HepG2 (cell line): ENCODE results near the gene NLRX1. TPM values are rescaled to one million over a fixed set of nuclear protein-coding genes. Genes with fewer than 3 reads are reported as not detected.

Source experiments
- ATAC-seq: fragments of 200-7000 bp; cut with Tn5 transposase; 3 replicates; pipeline ENCODE4 v1.9.1; 2020; ENCODE audit warnings: mild to moderate bottlenecking, moderate library complexity
- Bru-seq: library from RNA; stranded (reverse); fragments of 400-500 nt; gene quantifications from one replicate; lab custom pipeline; 2021; lab: Mats Ljungman, UMichigan
- BruChase-seq, 2 experiments: library from RNA; stranded (reverse); fragments of 400-500 nt; gene quantifications; one replicate each; lab custom pipeline; 2021; lab: Mats Ljungman, UMichigan
- BruUV-seq: library from RNA; stranded (reverse); fragments of 400-500 nt; replicated peaks from 2 replicates; lab custom pipeline; 2021; lab: Mats Ljungman, UMichigan
- CTCF ChIA-PET: fragments of 300-600 bp; formaldehyde crosslinking; extraction: SDS; loops from one replicate; lab custom pipeline; 2021; ENCODE audit warnings: low total read pairs, inconsistent platforms, low intra/inter-chr PET ratio; lab: Yijun Ruan, JAX
- POLR2A ChIA-PET: fragments of 350-600 bp; sonication (Branson Sonifier 250); formaldehyde crosslinking; loops from one replicate; lab custom pipeline; 2020; ENCODE audit warnings: antibody characterized with exemption, inconsistent platforms; lab: Yijun Ruan, JAX
- DNase-seq: peaks from one replicate; pipeline ENCODE4 v3.0.0-alpha.2; 2015; ENCODE audit warnings: low spot score
- FAIRE-seq: peaks from 3 replicates; lab custom pipeline; 2011; peaks lifted over from hg19 to GRCh38; lab: Jason Lieb, UNC
- H2AFZ ChIP-seq: one replicate; pipeline ENCODE4 v1.6.1; 2011; ENCODE audit warnings: low read length, inconsistent platforms
- H3K27ac ChIP-seq: fragments of 300-600 bp; 3 replicates; pipeline ENCODE4 v1.8.0; 2011; ENCODE audit warnings: mixed run types, mild to moderate bottlenecking, mixed read lengths, low read length, inconsistent platforms; ENCODE audit not compliant: insufficient read depth; ENCODE audit errors: extremely low read length
- H3K27me3 ChIP-seq, 2 experiments: fragments of 200-600 bp in 1 of 2; 2 replicates in 1 of 2; 3 replicates in 1 of 2; pipeline versions ENCODE4 v1.6.0 to v1.8.0; 2011; ENCODE audit warnings: low read length in 2 of 2, mild to moderate bottlenecking in 2 of 2, moderate library complexity in 2 of 2, inconsistent platforms in 1 of 2; ENCODE audit not compliant: insufficient read depth in 2 of 2, control insufficient read depth in 1 of 2
- H3K36me3 ChIP-seq, 2 experiments: fragments of 200-600 bp in 1 of 2; replicated peaks in 1 of 2; 2 replicates in 1 of 2; 3 replicates in 1 of 2; pipeline versions ENCODE4 v1.5.1 to v1.8.0; 2011; ENCODE audit warnings: low read length in 2 of 2, inconsistent platforms in 1 of 2; ENCODE audit not compliant: insufficient read depth in 2 of 2, control insufficient read depth in 1 of 2
- H3K4me1 ChIP-seq: 2 replicates; pipeline ENCODE4 v1.5.1; 2012; ENCODE audit warnings: low read length, inconsistent platforms; ENCODE audit not compliant: insufficient read depth
- H3K4me2 ChIP-seq: 2 replicates; pipeline ENCODE4 v1.6.0; 2011; ENCODE audit warnings: low read depth, low read length, inconsistent platforms
- H3K4me3 ChIP-seq, 3 experiments: fragments of 200-600 bp in 1 of 3; sonication (generic), shearing (Covaris generic) in 1 of 3; replicated peaks in 1 of 3; 2 replicates each; pipeline ENCODE4 v1.5.1; 2011 to 2016; ENCODE audit warnings: low read length in 3 of 3, inconsistent platforms in 2 of 3, low read depth in 2 of 3, mild to moderate bottlenecking in 2 of 3, control low read depth in 1 of 3, mixed read lengths in 1 of 3; ENCODE audit not compliant: insufficient read depth in 1 of 3
- H3K79me2 ChIP-seq: one replicate; pipeline ENCODE4 v1.6.1; 2011; ENCODE audit warnings: low read length, inconsistent platforms; ENCODE audit not compliant: insufficient read depth
- H3K9ac ChIP-seq: 2 replicates; pipeline ENCODE4 v1.6.0; 2011; ENCODE audit warnings: mild to moderate bottlenecking, low read depth, low read length, inconsistent platforms; ENCODE audit not compliant: insufficient read depth
- H3K9me3 ChIP-seq: 2 replicates; pipeline ENCODE4 v1.5.1; 2012; ENCODE audit warnings: mild to moderate bottlenecking, low read length
- H4K20me1 ChIP-seq: 2 replicates; pipeline ENCODE4 v1.6.0; 2011; ENCODE audit warnings: inconsistent platforms, mild to moderate bottlenecking, low read length, moderate library complexity; ENCODE audit not compliant: insufficient read depth
- AGO1 ChIP-seq: fragments of 200-400 bp; formaldehyde crosslinking; IDR thresholded peaks from 2 replicates; pipeline ENCODE4 v1.6.1; 2017; ENCODE audit warnings: mild to moderate bottlenecking, low read depth, low read length, moderate library complexity; ENCODE audit not compliant: poor library complexity, severe bottlenecking
- CHD4 ChIP-seq: fragments of 200-600 bp; sonication (generic); IDR thresholded peaks from 2 replicates; pipeline ENCODE4 v1.7.0; 2017; ENCODE audit warnings: mild to moderate bottlenecking, low read length, borderline replicate concordance
- FUBP1 ChIP-seq: sonication (generic); formaldehyde crosslinking; IDR thresholded peaks from 2 replicates; pipeline ENCODE4 v1.5.1; 2020; ENCODE audit warnings: missing genetic modification reagents, mild to moderate bottlenecking, borderline replicate concordance
- HNRNPK ChIP-seq: fragments of 200-400 bp; formaldehyde crosslinking; IDR thresholded peaks from 2 replicates; pipeline ENCODE4 v1.6.1; 2018; ENCODE audit warnings: low read length, low read depth, moderate library complexity, mild to moderate bottlenecking; ENCODE audit not compliant: poor library complexity, severe bottlenecking
- ZNF75D ChIP-seq: sonication (generic); formaldehyde crosslinking; IDR thresholded peaks from 2 replicates; pipeline ENCODE4 v1.8.1; 2023; ENCODE audit warnings: missing genetic modification reagents, mild to moderate bottlenecking, borderline replicate concordance
- ZNF776 ChIP-seq: sonication (generic); formaldehyde crosslinking; IDR thresholded peaks from 2 replicates; pipeline ENCODE4 v1.4.0; 2020; ENCODE audit warnings: mild to moderate bottlenecking, missing genetic modification reagents
- WGBS: methylation state at CpG from one replicate; pipeline ENCODE4 v1.1.6; 2017; ENCODE audit warnings: low lambda C conversion rate; 5-methylcytosine and 5-hydroxymethylcytosine counted together
- in situ Hi-C: cut with HindIII; loops from 2 replicates; pipeline ENCODE4 v1.10.0; 2017; ENCODE audit warnings: low pct_unique_long_range_greater_than_20kb; ENCODE audit not compliant: extremely low pct_ligation_motif_present
- intact Hi-C: fragments of 100-400 bp; cut with micrococcal nuclease; formaldehyde crosslinking; loops from one replicate; pipeline ENCODE4 v1.10.0; 2022; ENCODE audit not compliant: unreplicated experiment
- long read RNA-seq, 2 experiments: library from RNA in 1 of 2; library from polyadenylated mRNA in 1 of 2; stranded (forward) in 1 of 2; unstranded in 1 of 2; transcript quantifications; one replicate each; pipeline ENCODE4 v2.0.0, GENCODE V29; 2019 to 2022
- polyA minus RNA-seq, 3 experiments: library from RNA; depleted of rRNA, polyadenylated mRNA; stranded (reverse); fragments of >200 nt; gene quantifications; 2 replicates each; pipeline ENCODE4 v1.2.3, GENCODE V29; 2011; ENCODE audit warnings: low replicate concordance in 1 of 3
- polyA plus RNA-seq, 8 experiments: library from polyadenylated mRNA; depleted of rRNA in 3 of 8; stranded (reverse) in 7 of 8; unstranded in 1 of 8; fragments of >200 nt; fragmentation: Illumina TruSeq in 4 of 8; extraction: Trizol in 4 of 8; gene quantifications; 2 replicates each; pipeline versions ENCODE4 v1.2.1 to v1.2.3, GENCODE V29; 2011 to 2016; ENCODE audit warnings: low read depth in 4 of 8, missing spikeins in 1 of 8, mixed read lengths in 1 of 8; ENCODE audit not compliant: insufficient read depth in 1 of 8
- total RNA-seq, 5 experiments: library from RNA; depleted of rRNA; stranded (reverse); fragments of >200 nt; fragmentation: Illumina TruSeq; extraction: Trizol; gene quantifications; 2 replicates each; pipeline ENCODE4 v1.2.3, GENCODE V29; 2016; ENCODE audit warnings: low read depth in 1 of 5
- TF ChIP-seq, protein P1 (sequence below): sonication (generic); formaldehyde crosslinking; IDR thresholded peaks from 2 replicates; pipeline ENCODE4 v1.4.0; 2020; ENCODE audit warnings: missing genetic modification reagents

NLRX1 gene, protein sequence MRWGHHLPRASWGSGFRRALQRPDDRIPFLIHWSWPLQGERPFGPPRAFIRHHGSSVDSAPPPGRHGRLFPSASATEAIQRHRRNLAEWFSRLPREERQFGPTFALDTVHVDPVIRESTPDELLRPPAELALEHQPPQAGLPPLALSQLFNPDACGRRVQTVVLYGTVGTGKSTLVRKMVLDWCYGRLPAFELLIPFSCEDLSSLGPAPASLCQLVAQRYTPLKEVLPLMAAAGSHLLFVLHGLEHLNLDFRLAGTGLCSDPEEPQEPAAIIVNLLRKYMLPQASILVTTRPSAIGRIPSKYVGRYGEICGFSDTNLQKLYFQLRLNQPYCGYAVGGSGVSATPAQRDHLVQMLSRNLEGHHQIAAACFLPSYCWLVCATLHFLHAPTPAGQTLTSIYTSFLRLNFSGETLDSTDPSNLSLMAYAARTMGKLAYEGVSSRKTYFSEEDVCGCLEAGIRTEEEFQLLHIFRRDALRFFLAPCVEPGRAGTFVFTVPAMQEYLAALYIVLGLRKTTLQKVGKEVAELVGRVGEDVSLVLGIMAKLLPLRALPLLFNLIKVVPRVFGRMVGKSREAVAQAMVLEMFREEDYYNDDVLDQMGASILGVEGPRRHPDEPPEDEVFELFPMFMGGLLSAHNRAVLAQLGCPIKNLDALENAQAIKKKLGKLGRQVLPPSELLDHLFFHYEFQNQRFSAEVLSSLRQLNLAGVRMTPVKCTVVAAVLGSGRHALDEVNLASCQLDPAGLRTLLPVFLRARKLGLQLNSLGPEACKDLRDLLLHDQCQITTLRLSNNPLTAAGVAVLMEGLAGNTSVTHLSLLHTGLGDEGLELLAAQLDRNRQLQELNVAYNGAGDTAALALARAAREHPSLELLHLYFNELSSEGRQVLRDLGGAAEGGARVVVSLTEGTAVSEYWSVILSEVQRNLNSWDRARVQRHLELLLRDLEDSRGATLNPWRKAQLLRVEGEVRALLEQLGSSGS
- 6.8 and 11.0 TPM in 2 replicates for total RNA-seq (2016; rRNA removed; fragmentation: Illumina TruSeq; extraction: Trizol)
- 1.4 and 3.1 TPM in 2 replicates for total RNA-seq (2016; cell fraction: cytosol; rRNA removed; fragmentation: Illumina TruSeq; extraction: Trizol; ENCODE audit: low read depth)
- total RNA-seq (2016; cell fraction: insoluble cytoplasmic fraction; rRNA removed; fragmentation: Illumina TruSeq; extraction: Trizol) = 5.5 and 10.0 TPM in 2 replicates
- 5.9 and 7.2 TPM in 2 replicates for total RNA-seq (2016; cell fraction: membrane; rRNA removed; fragmentation: Illumina TruSeq; extraction: Trizol)
- total RNA-seq (2016; cell fraction: nucleus; rRNA removed; fragmentation: Illumina TruSeq; extraction: Trizol) = 7.8 and 11.2 TPM in 2 replicates
- polyA plus RNA-seq (2011; rRNA removed) = 8.7 and 11.6 TPM in 2 replicates
- polyA plus RNA-seq (2011; cell fraction: cytosol; rRNA removed) = 8.3 and 12.6 TPM in 2 replicates
- 22.0 and 23.5 TPM in 2 replicates for polyA plus RNA-seq (2011; cell fraction: nucleus; rRNA removed)
- 6.1 and 6.9 TPM in 2 replicates for polyA plus RNA-seq (2012)
- 1.3 and 1.4 TPM in 2 replicates for polyA plus RNA-seq (2016; cell fraction: cytosol; fragmentation: Illumina TruSeq; extraction: Trizol; ENCODE audit: low read depth)
- 6.2 and 9.2 TPM in 2 replicates for polyA plus RNA-seq (2016; cell fraction: insoluble cytoplasmic fraction; fragmentation: Illumina TruSeq; extraction: Trizol; ENCODE audit: low read depth)
- polyA plus RNA-seq (2016; cell fraction: membrane; fragmentation: Illumina TruSeq; extraction: Trizol; ENCODE audit: low read depth) = 4.5 and 4.6 TPM in 2 replicates
- 16.4 and 17.6 TPM in 2 replicates for polyA plus RNA-seq (2016; cell fraction: nucleus; fragmentation: Illumina TruSeq; extraction: Trizol; ENCODE audit: insufficient read depth, low read depth)
- 17.5 and 38.5 TPM in 2 replicates for polyA minus RNA-seq (2011; rRNA and poly(A)+ RNA removed; ENCODE audit: low replicate concordance)
- 9.4 and 12.5 TPM in 2 replicates for polyA minus RNA-seq (2011; cell fraction: cytosol; rRNA and poly(A)+ RNA removed)
- 8.4 and 9.0 TPM in 2 replicates for polyA minus RNA-seq (2011; cell fraction: nucleus; rRNA and poly(A)+ RNA removed)
- percentile 52 among the genes with signal in this experiment for Bru-seq, nascent RNA
- BruChase-seq, experiment 1, labeled RNA remaining after a 6-hour chase = percentile 65 among the genes with signal in this experiment
- BruChase-seq, experiment 2, labeled RNA remaining after a 2-hour chase = percentile 53 among the genes with signal in this experiment
- long read RNA-seq, experiment 1, partial matches to known transcripts = 13 of 17 reads
- long read RNA-seq, experiment 1, other reads (novel, unspliced or antisense) = 4 of 17 reads
- long read RNA-seq, experiment 2, partial matches to known transcripts = 12 of 28 reads
- long read RNA-seq, experiment 2, other reads (novel, unspliced or antisense) = 14 of 28 reads

DNA sequence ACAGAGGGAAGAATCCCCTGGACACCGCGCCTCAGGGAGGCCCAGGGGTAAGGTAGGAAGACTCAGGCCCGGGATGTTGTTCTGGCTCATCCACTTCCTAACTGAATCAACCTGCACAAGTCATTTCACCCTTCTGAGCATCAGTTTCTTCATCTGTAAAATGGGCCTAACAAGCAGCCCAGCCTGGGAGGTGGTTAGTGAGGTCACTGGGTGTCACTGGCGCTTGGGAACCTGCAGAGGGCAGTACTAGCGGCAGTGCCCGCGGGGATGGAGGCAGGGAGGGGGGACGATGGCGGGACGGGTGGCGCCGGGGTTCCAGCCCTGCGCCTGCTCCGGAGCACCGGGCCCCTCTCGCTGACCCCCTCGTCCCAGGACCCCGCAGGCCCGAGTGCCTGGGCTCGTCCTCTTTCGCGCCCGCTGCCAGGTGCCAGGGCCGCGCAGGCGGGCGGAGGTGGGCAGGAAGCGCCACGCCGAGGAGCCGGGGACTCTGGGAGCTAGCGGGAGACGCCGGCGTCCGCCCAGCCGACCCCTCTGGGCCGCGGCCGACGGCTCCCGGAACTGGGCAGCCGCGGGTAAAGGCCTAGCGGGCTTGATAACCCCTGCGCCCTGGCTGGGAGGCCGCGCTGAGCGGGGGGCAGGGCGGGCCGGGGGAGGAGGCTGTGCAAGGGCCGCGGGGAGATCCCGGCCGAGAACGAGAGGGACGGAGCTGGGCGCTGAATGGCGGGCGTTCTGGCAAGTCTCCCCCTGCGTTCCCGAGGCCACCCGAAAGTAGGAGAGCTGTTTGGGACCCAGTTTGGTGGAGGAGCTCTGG lies at the start of gene NLRX1:
Gene NLRX1, plus strand, starts transcription at position 255 of the 811 bp plus-strand sequence. CDS start 2,679 bp downstream, outside the sequence.
- FAIRE-seq = peak; percentile 26
- peak; percentile 80 for DNase-seq
- Histone ChIP-seq H3K9me3 (no peaks in the 10 kb centered on the region), H3K4me3 (peak within 1 kb of the TSS; percentile 65 to 94 (median 78)), H3K36me3 (no peaks in the 10 kb centered on the region; a peak in 1 of 5 replicates), H3K4me2 (peak within 1 kb of the TSS; percentile 78), H4K20me1 (no peaks in the 10 kb centered on the region), H2AFZ (peak within 1 kb of the TSS; percentile 63), H3K9ac (peak within 1 kb of the TSS; percentile 94), H3K27me3 (peaks cover 0 to 5% of the 10 kb centered on the region in 2 experiments; a peak in 1 of 5 replicates), H3K27ac (peak within 1 kb of the TSS; percentile 86), H3K4me1 (peaks cover 39% of the 10 kb centered on the region), H3K79me2 (no peaks in the 10 kb centered on the region)
- in situ Hi-C loops = no loop called here
- intact Hi-C loops = loop anchor here (1.0 kb wide), 1 partner anchor 29 kb away; no protein-coding TSS in a partner anchor
- WGBS = 51% methylated on average over 3 of the region's 63 CpGs
- POLR2A ChIA-PET = interaction anchor here (0.6 to 3.6 kb wide), 28 partner anchors 9 to 548 kb away, joined by 3 to 31 read pairs (median 5); partner anchors contain the start of genes C2CD2L, CBL, DDX6 and DPAGT1
- CTCF ChIA-PET = interaction anchor here (2.5 kb wide), 1 partner anchor 28 kb away, joined by 13 read pairs; no protein-coding TSS in a partner anchor
- TSS peak; percentile 94 for BruUV-seq
- ATAC-seq = peak; percentile 87
- TF ChIP-seq CHD4 (peak; percentile 100), ZNF75D (CRISPR knock-in tag) (peak; percentile 56; the same call in 1 of the 2 replicates), FUBP1 (CRISPR knock-in tag) (no peak), AGO1 (no peak), ZNF776 (peak; percentile 60), HNRNPK (peak; percentile 84)
- TF ChIP-seq, protein P1, sequence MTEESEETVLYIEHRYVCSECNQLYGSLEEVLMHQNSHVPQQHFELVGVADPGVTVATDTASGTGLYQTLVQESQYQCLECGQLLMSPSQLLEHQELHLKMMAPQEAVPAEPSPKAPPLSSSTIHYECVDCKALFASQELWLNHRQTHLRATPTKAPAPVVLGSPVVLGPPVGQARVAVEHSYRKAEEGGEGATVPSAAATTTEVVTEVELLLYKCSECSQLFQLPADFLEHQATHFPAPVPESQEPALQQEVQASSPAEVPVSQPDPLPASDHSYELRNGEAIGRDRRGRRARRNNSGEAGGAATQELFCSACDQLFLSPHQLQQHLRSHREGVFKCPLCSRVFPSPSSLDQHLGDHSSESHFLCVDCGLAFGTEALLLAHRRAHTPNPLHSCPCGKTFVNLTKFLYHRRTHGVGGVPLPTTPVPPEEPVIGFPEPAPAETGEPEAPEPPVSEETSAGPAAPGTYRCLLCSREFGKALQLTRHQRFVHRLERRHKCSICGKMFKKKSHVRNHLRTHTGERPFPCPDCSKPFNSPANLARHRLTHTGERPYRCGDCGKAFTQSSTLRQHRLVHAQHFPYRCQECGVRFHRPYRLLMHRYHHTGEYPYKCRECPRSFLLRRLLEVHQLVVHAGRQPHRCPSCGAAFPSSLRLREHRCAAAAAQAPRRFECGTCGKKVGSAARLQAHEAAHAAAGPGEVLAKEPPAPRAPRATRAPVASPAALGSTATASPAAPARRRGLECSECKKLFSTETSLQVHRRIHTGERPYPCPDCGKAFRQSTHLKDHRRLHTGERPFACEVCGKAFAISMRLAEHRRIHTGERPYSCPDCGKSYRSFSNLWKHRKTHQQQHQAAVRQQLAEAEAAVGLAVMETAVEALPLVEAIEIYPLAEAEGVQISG = peak; percentile 77
